GM21619 (cell line): Measurements from ENCODE around the gene BEND7.
"Not testable (repeated sequence)": the region's sequence is repeated elsewhere in the genome, so short reads cannot be mapped to it uniquely, and the experiment has no call there.

ENCODE experiments used
- ATAC-seq: cut with Tn5 transposase; IDR thresholded peaks from one replicate; pipeline ENCODE4 v1.9.1; 2021; ENCODE audit not compliant: unreplicated experiment

Gene BEND7

DNA sequence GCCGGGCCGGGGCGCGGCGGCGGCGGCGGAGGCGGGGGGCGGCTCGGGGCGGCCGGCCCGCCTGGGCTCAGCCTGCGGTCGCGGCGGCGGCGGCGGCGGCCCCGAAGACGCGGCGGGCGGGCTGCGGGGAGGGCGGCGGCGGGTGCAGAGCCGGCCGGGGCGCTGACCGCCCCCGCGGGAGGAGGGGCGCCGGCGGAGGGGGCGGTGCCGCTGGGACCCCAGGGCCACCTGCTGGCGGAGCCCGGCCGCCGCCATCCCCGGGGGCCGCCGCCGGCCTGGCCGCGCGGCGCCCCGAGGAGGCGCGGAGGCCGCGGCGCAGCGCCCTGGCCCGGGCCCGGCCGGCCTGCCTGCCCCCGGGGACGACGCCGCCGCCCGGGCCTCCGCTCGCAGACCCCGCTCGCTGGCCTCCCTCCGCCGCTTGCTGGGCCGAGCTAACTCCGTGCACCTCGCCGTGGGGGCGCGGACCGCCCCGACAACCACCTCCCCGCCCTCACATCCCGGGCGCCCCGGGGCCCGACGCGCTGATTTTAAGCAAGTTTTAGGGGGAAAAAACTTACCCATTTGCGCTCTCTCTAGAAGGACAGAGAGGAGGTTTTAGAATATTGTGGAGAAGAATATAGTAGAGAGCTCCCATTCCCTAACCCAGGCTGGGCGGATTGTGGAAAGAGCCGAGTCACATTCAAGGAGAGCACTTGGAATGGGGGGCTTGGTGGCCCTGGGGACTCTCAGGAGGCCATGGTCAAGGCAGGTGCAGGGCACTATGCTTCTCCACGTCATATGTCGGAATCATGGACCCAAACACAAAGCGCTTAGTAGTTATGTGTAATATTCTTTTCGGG lies at the start of gene BEND7:
TSS of gene BEND7 (minus strand) at position 140 of the 839 bp plus-strand sequence. CDS start 481 bp downstream, outside the sequence.
- no peak for ATAC-seq

GRCh38 chr10:13573960-13574359 lies 45.1 kb upstream of the BEND7 start:
- ATAC-seq: no peak

DNA sequence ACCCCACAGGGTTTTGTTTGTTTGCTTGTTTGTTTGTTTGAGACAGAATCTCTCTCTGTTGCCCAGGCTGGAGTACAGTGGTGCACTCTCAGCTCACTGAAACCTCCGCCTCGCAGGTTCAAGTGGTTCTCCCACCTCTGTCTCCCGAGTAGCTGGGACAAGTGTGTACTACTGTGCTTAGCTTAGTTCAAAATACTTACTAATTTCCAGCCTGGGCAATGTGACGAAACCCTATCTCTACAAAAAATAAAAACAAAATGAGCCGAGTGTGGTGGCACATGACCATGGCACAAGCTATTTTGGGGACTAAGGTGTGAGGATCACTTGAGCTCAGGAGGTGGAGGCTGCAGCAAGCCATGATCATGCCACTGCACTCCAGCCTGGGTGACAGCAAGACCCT lies 42.7 kb upstream of the BEND7 start:
- ATAC-seq: no peak

DNA sequence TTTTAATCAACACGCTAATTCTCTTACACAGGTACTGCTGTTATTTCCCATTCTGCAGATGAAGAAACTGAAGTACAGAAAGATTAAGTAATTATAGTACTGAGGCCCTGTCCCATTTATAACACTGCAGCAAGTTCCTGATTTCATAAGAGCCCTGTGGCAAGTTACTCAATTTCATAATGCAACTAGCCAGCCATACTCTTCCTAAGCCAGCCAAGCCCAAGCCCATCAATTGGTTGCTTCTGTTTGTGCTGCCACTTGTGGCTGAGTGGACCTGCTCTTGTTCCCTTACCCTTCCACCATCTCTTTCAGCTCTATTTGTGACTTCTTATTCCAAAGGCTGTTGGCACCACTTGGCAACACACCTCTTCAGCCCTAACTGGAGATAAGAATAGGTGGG lies 38.2 kb upstream of the BEND7 start:
- no peak for ATAC-seq

DNA sequence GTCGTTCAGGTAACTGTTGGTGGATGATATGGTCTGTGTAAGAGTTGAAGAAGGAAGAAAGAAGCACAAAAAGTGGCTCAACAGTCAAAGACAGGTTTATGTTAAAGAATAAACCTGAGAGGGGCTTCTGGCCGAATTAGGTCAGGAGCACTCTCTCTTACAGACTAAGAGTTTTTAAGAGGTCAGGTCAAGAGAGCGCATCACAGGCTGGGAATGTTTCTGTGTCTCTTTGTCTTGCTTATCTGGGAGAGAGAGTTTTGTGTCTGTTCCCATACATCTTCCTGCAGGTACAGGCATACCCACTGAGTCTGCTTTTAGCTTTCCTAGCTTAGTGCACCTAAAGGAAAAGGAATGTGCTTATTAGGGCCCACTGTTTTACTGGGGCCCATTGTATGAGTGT lies 35.8 kb upstream of the BEND7 start:
- no peak for ATAC-seq

- no peak for ATAC-seq
Observed at GRCh38 chr10:13563481-13564445, 34.9 kb upstream of the BEND7 start.

DNA sequence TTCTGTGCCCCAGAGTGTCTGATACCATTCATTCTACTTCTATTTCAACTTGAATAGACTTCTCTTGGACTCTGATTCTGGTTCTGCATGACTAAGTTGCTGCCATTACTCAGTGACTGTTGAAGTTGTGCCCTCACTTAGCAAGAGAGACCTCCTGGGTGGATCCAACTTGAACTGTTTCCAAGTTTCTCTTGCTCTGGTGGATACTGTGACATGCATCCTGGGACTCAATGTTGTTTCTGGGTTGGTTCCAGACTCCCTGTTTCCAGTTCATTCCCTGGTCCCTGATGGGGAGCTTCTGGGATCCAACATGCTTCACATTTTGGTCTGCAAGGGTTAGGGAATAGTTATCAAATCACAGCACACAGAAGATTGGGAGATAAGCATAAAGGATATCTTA lies 31.8 kb upstream of the BEND7 start:
- ATAC-seq: no peak

- no peak for ATAC-seq
Observed at GRCh38 chr10:13559124-13559700, 30.4 kb upstream of the BEND7 start.

- ATAC-seq: no peak
Observed at GRCh38 chr10:13555884-13556510, 27.2 kb upstream of the BEND7 start.

- no peak for ATAC-seq
Observed at GRCh38 chr10:13550802-13551201, 22.0 kb upstream of the BEND7 start.

GRCh38 chr10:13542533-13542932 lies 13.7 kb upstream of the BEND7 start:
- no peak for ATAC-seq

DNA sequence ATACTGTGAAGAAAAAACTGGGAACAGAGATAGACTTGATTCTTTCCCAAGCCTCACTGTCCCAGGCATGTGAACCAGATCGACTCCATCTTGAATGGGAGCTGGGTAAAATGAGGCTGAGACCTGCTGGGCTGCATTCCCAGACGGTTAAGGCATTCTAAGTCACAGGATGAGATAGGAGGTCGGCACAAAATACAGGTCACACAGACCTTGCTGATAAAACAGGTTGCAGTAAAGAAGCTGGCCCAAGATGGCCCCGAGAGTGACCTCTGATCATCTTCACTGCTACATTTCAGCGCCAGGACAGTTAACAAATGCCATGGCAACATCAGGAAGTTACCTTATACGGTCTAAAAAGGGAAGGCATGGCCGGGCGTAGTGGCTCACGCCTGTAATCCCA lies 9.2 kb upstream of the BEND7 start:
- ATAC-seq: not testable (repeated sequence)

DNA sequence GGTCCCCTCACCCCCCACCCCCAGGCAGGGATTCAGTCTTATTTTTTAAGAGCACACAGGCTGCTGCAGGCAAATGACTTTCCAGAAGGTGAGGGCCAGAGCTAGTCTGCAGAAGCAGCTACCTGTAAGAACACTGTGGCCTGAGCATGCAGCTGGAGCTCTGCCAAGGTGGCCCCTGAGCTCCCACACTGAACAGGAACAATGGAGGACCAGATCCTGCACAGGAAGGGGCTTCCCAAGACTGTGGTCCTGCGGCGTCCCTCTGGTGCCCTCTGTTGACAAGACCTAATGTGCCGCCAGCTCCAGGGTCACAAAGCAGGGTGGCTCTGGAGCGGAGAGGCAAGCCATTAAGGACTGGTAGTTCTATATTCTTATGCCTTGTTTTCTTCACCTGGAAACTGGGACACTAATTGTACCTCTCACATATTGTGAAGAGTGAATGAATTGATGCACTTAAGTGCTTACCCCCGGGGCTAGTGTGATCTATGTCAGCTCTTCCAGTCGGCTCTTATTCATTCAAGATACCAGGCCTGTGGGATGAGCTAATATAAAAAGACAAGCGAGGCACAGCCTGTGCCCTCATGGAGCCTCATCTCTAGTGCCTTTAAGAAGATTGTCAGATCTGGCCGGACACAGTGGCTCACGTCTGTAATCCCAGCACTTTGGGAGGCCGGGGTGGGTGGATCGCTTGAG lies 8.0 kb upstream of the BEND7 start:
- ATAC-seq: no peak

DNA sequence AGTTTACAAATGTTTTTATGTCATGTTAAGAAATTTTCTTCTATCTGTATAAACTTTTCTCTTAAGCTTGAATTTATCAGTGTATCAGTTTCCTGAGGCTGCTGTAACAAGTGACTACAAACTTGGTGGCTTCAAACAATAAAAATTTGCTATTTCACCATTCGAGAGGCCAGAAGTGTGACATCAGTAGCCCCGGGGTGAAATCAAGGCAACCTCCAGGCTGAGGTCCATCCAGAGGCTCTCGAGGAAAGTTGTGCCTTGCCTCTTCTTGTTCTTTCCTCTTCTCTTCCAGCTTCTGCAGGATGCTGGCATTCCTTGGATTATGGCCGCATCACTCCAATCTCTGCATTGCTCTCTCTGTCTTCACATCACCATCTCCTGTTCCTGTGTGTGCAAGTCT lies 6.5 kb upstream of the BEND7 start:
- no peak for ATAC-seq

GRCh38 chr10:13529714-13529973 lies 830 bp upstream of the BEND7 start:
- no peak for ATAC-seq

DNA sequence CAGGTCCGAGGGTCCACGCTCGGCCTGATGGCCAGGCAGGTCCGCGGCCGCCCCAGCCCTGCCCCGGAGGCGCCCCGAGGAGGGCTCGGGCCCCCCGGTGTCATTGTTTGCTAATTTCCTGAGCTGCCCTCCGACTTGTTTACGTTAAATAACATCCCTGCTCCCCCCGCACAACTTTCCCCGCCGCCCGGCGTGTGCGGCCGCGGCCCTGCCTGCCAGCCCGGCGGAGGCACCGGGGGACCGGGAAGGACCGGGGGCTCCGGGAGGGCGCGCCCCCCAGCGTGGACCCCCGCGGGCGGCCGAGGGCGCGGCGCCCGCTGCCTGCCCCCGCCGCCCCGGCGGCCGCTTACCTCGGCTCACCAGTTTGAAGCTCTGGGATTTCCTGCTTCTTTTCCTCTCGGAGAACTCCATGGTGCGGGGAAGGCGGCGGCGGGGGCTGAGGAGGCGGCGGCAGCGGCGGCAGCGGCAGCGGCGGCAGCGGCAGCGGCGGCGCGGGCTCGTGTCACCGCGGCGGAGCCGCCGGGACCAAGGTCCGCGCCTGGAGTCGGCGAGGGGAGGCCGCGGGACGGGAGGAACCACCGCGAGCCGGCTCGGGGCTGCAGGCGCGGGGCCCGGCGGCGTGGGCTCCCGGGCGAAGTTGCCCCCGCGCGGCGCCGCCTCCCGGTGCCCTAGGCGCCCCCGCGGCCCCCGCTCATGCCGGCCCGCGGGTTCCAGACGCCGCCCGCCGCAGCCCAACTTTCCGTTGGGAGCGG lies 515 bp downstream of the BEND7 start:
- no peak for ATAC-seq

GRCh38 chr10:13527864-13528122 lies 1.0 kb downstream of the BEND7 start:
- no peak for ATAC-seq

DNA sequence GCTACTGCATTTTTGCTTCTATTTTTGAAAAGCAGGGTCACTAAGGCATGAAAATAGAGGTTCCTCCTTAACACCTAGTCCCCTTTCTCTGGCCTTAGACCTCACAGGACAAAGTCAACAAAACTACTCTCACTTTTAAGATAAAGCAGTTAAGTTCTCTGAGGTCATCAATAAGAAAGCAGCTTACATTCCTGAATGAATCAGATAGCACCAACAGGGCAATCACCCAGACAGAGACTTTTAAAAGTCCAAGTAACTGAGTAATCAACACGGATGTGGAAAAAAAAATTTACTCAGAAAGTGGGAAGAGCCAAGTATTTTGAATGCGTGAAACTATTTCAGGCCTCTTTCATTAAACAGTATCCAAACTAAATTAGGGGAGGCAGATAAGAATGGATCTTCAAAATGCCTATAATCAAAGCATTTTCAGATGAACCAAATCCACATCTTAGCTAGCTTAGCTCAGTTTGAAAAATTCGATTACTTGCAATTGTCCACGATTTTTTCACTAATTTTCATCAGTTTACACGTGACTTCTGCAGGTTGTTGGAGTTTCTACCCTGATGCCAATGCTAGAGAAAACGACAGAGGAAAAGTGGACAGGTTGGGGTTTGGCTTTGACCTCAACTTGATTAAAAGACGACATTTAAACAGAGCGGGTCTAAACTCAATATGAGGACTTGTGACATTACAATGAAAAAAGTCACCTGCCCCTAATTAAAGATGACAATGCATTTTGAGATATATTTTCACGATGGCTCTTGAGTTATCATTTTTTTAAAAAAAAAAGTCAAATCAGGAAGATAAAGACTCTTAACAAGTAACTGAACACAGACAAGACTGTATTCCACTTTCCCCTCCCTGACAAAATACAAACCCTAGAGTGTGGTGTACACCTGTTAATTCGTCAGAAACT lies 1.6 kb downstream of the BEND7 start:
- ATAC-seq: no peak

DNA sequence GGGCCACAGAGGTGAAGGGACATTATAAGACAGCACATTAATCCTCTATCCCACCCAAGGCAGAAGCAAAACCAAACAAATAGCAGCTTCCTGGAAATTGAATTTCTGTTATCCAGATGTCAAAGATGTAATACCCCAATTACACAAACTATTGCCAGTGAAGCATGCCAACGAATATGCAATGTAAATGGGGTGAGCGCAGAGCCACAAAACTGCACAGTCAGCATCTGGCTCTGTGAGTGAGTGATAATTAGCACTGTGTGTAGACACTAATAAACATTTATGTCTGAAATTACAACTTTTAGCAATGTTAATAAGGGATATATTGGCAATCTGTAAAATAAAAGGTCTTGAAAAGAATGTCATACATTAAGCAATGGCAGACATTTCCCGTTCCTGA lies 3.2 kb downstream of the BEND7 start:
- ATAC-seq: no peak
